Adrenal gland (tissue), 12 donors: Measurements from ENCODE around the gene CLMP. TPM values are rescaled to one million over a fixed set of nuclear protein-coding genes. Genes with fewer than 3 reads are reported as not detected.
"Not testable (repeated sequence)": the region's sequence is repeated elsewhere in the genome, so short reads cannot be mapped to it uniquely, and the experiment has no call there.

Experiments used
- DNase-seq, 7 donors: peaks; one replicate each; pipeline ENCODE4 v3.0.0-alpha.2; 2019 to 2020
- H3K27ac ChIP-seq, 5 donors: fragments of 200-600 bp; sonication (generic) in 4 of 5; 1 replicate in 3 of 5; 2 replicates in 2 of 5; pipeline versions ENCODE4 v1.5.1 to v1.8.0; 2016 to 2020; ENCODE audit warnings: mild to moderate bottlenecking in 1 of 5
- H3K27me3 ChIP-seq: fragments of 200-600 bp; 2 replicates; pipeline ENCODE4 v1.8.0; 2021
- H3K36me3 ChIP-seq, 2 donors: fragments of 200-600 bp; replicated peaks in 1 of 2; 1 replicate in 1 of 2; 2 replicates in 1 of 2; pipeline versions ENCODE4 v1.5.1 to v1.8.0; 2018 to 2022
- H3K4me1 ChIP-seq, 2 donors: fragments of 200-600 bp; replicated peaks in 1 of 2; 1 replicate in 1 of 2; 2 replicates in 1 of 2; pipeline versions ENCODE4 v1.5.1 to v1.8.0; 2018 to 2021
- H3K4me3 ChIP-seq, 4 donors: fragments of 200-600 bp; sonication (generic) in 3 of 4; one replicate each; pipeline ENCODE4 v1.5.1; 2016 to 2018
- H3K9me3 ChIP-seq, 3 donors: fragments of 200-600 bp; sonication (generic) in 1 of 3; replicated peaks in 1 of 3; 1 replicate in 2 of 3; 2 replicates in 1 of 3; pipeline versions ENCODE4 v1.5.1 to v1.8.0; 2016 to 2021
- CTCF ChIP-seq, 6 experiments: fragments of 450-650 bp in 4 of 6; fragments of 200-600 bp in 2 of 6; sonication (generic) in 1 of 6; IDR thresholded peaks; 1 replicate in 5 of 6; 2 replicates in 1 of 6; pipeline versions ENCODE4 v1.5.1 to v1.8.0; 2016 to 2021; ENCODE audit warnings: antibody characterized with exemption in 6 of 6, mild to moderate bottlenecking in 2 of 6, moderate library complexity in 1 of 6
- POLR2A ChIP-seq, 2 donors: fragments of 450-650 bp; IDR thresholded peaks; one replicate each; pipeline ENCODE4 v1.6.1; 2017; ENCODE audit warnings: antibody characterized with exemption in 2 of 2, mild to moderate bottlenecking in 2 of 2, moderate library complexity in 1 of 2
- WGBS, 4 donors: extraction: QIAGEN DNeasy Blood & Tissue Kit in 2 of 4; methylation state at CpG; one replicate each; pipeline versions ENCODE4 v1.1.5 to v1.1.7; 2013 to 2017; 5-methylcytosine and 5-hydroxymethylcytosine counted together
- intact Hi-C, 2 donors: fragments of 100-400 bp; cut with DNase I; formaldehyde crosslinking; loops; one replicate each; pipeline versions ENCODE4 v1.14.1 to v1.15.0; 2022 to 2023
- polyA plus RNA-seq, 3 donors: library from polyadenylated mRNA; stranded (reverse); fragments of 200-250 nt in 2 of 3; fragments of 350-450 nt in 1 of 3; fragmentation: Illumina TruSeq in 1 of 3; extraction: RNeasy Lipid Tissue Mini Kit (QIAGEN cat#74804) in 1 of 3; gene quantifications; one replicate each; pipeline ENCODE4 v1.2.3, GENCODE V29; 2013 to 2014
- total RNA-seq, 9 donors: library from RNA; depleted of rRNA in 4 of 9; stranded (reverse); fragments of >200 nt in 4 of 9; fragments of 120-200 nt in 1 of 9; fragmentation: NEBNext Ultra II Directional in 1 of 9; extraction: Animal tissue kit (Norgen Biotek cat#: 25700) in 1 of 9; gene quantifications; one replicate each; pipeline versions ENCODE4 v1.1.0 to v1.2.4, GENCODE V29; 2013 to 2023
- donor health status: healthy with polysubstance abuse.
- donor health status: Bipolar disorder and iron deficiency.
- donor health status: DM: yes; HTN: yes; CAD: no.
- donor health status: DM: no; HTN: no; CAD: no.
- donor health status: DM: no; HTN: no; CAD: no.
- donor health status: DM: yes; HTN: yes; CAD: no.

CLMP gene
- total and polyA plus RNA-seq, 12 donors = 3.8 to 36.6 (median 19.8) TPM

- WGBS, 4 donors = 73 to 91% (median 87%) methylated on average over 8 of the region's 8 CpGs
- no peaks in the 10 kb centered on the region for H3K4me1 ChIP-seq
- H3K4me3 ChIP-seq = no peak overlapping the region
- no peak for TF ChIP-seq CTCF (IDR thresholded peaks at IDR 0.05)
- no peak for TF ChIP-seq POLR2A (IDR thresholded peaks at IDR 0.05)
- no peak for DNase-seq
- H3K27me3 ChIP-seq = no peaks in the 10 kb centered on the region
- no peak overlapping the region for H3K27ac ChIP-seq
- no peaks in the 10 kb centered on the region for H3K36me3 ChIP-seq
- no peaks in the 10 kb centered on the region for H3K9me3 ChIP-seq
- intact Hi-C loops = loop anchor here in 1 of 2 donors (10.0 kb wide), 1 partner anchor 83 kb away; no protein-coding TSS in a partner anchor
These were observed 33.5 kb downstream of the CLMP start for GRCh38 chr11:123161376-123162030.

- Histone ChIP-seq H3K27ac (no peak overlapping the region), H3K36me3 (no peaks in the 10 kb centered on the region), H3K9me3 (no peaks in the 10 kb centered on the region), H3K27me3 (no peaks in the 10 kb centered on the region), H3K4me3 (no peak overlapping the region), H3K4me1 (no peaks in the 10 kb centered on the region)
- DNase-seq = no peak
- intact Hi-C loops = no loop called here
- TF ChIP-seq POLR2A (IDR thresholded peaks at IDR 0.05) (no peak), CTCF (IDR thresholded peaks at IDR 0.05) (no peak)
- WGBS, 4 donors = 83 to 89% (median 87%) methylated on average over 10 of the region's 10 CpGs
These were observed 35.7 kb downstream of the CLMP start for GRCh38 chr11:123159183-123159857.

- no peak for DNase-seq
- no peaks in the 10 kb centered on the region for H3K4me1 ChIP-seq
- H3K36me3 ChIP-seq = no peaks in the 10 kb centered on the region
- no peaks in the 10 kb centered on the region for H3K27me3 ChIP-seq
- intact Hi-C loops = no loop called here
- 86 to 89% (median 87%) methylated on average over 11 of the region's 11 CpGs for WGBS, 4 donors
- TF ChIP-seq CTCF (IDR thresholded peaks at IDR 0.05) (no peak), POLR2A (IDR thresholded peaks at IDR 0.05) (no peak)
- H3K4me3 ChIP-seq = no peak overlapping the region
- H3K27ac ChIP-seq = no peak overlapping the region
- no peaks in the 10 kb centered on the region for H3K9me3 ChIP-seq
These were observed 36.7 kb downstream of the CLMP start for GRCh38 chr11:123158033-123159003.

DNA sequence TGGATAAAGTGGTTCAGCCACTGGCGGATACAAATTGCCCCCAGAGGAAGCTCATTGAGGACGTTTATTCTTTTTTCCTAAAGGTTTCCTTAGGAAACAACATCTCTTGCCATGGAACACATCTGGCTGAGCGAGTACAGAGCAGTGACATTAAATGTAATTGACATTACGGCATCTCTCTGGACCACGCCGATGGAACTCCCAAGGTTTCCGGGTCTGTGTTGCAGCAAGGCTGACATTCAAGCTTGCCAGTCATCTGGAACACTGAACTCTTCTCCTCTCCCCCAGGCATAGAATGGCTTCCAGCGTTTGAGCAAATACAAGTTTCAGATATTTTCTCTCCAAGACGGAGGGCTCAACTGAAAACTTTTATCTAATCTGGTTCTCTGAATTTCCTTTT is 42.1 kb downstream of the CLMP start:
- H3K4me3 ChIP-seq = no peak overlapping the region
- no peaks in the 10 kb centered on the region for H3K36me3 ChIP-seq
- no peak overlapping the region for H3K27ac ChIP-seq
- no peak for DNase-seq
- WGBS, 4 donors = 73 to 90% (median 83%) methylated on average over 9 of the region's 9 CpGs
- TF ChIP-seq CTCF (IDR thresholded peaks at IDR 0.05) = no peak
- TF ChIP-seq POLR2A (IDR thresholded peaks at IDR 0.05) = no peak
- H3K27me3 ChIP-seq = no peaks in the 10 kb centered on the region
- no peaks in the 10 kb centered on the region for H3K4me1 ChIP-seq
- no peaks in the 10 kb centered on the region for H3K9me3 ChIP-seq
- intact Hi-C loops = no loop called here

DNA sequence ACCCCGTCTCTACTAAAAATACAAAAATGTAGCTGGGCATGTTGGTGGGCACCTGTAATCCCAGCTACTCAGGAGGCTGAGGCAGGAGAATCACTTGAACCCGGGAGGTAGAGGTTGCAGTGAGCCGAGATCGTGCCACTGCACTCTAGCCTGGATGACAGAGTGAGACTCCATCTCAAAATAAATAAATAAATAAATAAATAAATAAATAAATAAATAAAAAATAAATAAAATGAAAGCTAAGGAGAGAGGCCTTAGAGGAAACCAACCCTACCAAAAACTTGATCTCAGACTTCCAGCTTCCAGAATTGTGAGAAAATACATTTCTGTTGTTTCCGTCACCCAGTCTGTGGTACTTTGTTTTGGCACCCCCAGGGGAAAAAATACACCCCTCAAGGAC is 42.7 kb downstream of the CLMP start:
- H3K36me3 ChIP-seq, H3K4me1 ChIP-seq, H3K27me3 ChIP-seq, intact Hi-C loops, H3K4me3 ChIP-seq, DNase-seq, H3K9me3 ChIP-seq, H3K27ac ChIP-seq: not testable (repeated sequence)
- WGBS, 4 donors = 92 to 100% (median 97%) methylated on average over 3 to 5 of the region's 5 CpGs
